ENCODE results near the gene NRK. TPM values are rescaled to one million over a fixed set of nuclear protein-coding genes. Genes with fewer than 3 reads are reported as not detected.
"Not testable (repeated sequence)": the region's sequence is repeated elsewhere in the genome, so short reads cannot be mapped to it uniquely, and the experiment has no call there.

NRK gene
- total and polyA plus RNA-seq, 2 experiments from 2014 or later: not detected

DNA sequence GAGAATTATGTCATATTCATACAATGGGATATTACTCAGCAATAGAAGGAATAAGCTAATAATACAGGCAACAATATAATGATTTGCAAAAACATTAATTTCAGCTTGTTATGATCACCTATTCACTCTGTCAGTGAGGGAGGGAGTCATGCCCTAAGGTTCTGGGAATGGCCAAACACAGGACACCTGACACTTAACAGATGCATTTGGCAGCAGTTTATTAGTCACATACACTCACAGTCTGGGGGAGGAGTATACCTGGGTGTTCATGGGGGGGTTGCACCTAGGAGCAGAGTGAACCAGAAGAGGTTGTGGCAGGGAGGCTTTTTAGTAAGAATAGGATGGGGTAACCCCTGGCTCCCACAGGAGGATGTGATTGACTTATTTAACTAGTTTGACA is 177.9 kb downstream of the NRK start:
- no peaks in the 10 kb centered on the region for H3K4me1 ChIP-seq (ENCODE audit: insufficient read depth)
- H3F3A ChIP-seq (ENCODE audit: insufficient read depth): no peaks in the 10 kb centered on the region
- no peaks in the 10 kb centered on the region for H3K9me2 ChIP-seq (ENCODE audit: insufficient read depth)
- H3K4me2 ChIP-seq (ENCODE audit: unreplicated experiment): no peak overlapping the region
- H3K9ac ChIP-seq: no peak overlapping the region
- in situ Hi-C loops (cut with MboI): no loop called here
- no peak overlapping the region for H3K27ac ChIP-seq
- TF ChIP-seq EZH2 (IDR thresholded peaks at IDR 0.05; ENCODE audit: insufficient read depth, poor library complexity, severe bottlenecking) (no peak), EZH2phosphoT487 (IDR thresholded peaks at IDR 0.05; ENCODE audit: insufficient read depth, low read depth) (no peak)
- H3K36me3 ChIP-seq (ENCODE audit: low read depth): no peaks in the 10 kb centered on the region
- H3K4me3 ChIP-seq: no peak overlapping the region
- no peaks in the 10 kb centered on the region for H3K79me2 ChIP-seq (ENCODE audit: insufficient read depth)
- no peaks in the 10 kb centered on the region for H3K9me3 ChIP-seq (ENCODE audit: low read depth)
- no peaks in the 10 kb centered on the region for H3K27me3 ChIP-seq (replicated peaks; ENCODE audit: insufficient read depth)
- no peaks in the 10 kb centered on the region for H4K20me1 ChIP-seq (ENCODE audit: insufficient read depth)
- DNase-seq: no peak
- no peak overlapping the region for H2AFZ ChIP-seq

DNA sequence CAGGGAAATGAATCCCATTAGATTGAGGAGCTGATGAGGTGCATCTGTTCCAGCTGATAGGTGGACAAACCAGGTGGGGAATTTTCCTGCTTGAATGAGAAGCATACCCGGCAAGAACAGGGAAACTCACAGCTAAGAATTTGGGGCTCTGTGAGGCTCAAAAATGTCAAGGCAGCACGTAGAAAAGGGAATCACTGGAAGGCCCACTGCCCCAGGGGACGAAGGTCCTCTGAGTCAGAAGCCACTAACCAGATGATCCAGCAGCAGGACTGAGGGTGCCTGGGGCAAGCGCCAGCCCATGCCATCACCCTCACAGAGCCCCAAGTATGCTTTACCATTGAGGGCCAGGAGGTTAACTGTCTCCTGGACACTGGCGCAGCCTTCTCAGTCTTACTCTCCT is 178.3 kb downstream of the NRK start:
- H3F3A ChIP-seq (ENCODE audit: insufficient read depth); H3K27me3 ChIP-seq (replicated peaks; ENCODE audit: insufficient read depth); H3K9me3 ChIP-seq (ENCODE audit: low read depth); H3K79me2 ChIP-seq (ENCODE audit: insufficient read depth); H3K36me3 ChIP-seq (ENCODE audit: low read depth); H4K20me1 ChIP-seq (ENCODE audit: insufficient read depth); H3K4me1 ChIP-seq (ENCODE audit: insufficient read depth); H3K27ac ChIP-seq; DNase-seq; H3K9ac ChIP-seq; H3K9me2 ChIP-seq (ENCODE audit: insufficient read depth); H3K4me2 ChIP-seq (ENCODE audit: unreplicated experiment); in situ Hi-C loops (cut with MboI); H2AFZ ChIP-seq; H3K4me3 ChIP-seq: not testable (repeated sequence)
- WGBS, 2 experiments (ENCODE audit: low coverage in 1 of 2, low lambda C conversion rate in 2 of 2, missing lambda C conversion rate in 2 of 2): 7 to 21% methylated on average over 2 to 3 of the region's 5 CpGs

DNA sequence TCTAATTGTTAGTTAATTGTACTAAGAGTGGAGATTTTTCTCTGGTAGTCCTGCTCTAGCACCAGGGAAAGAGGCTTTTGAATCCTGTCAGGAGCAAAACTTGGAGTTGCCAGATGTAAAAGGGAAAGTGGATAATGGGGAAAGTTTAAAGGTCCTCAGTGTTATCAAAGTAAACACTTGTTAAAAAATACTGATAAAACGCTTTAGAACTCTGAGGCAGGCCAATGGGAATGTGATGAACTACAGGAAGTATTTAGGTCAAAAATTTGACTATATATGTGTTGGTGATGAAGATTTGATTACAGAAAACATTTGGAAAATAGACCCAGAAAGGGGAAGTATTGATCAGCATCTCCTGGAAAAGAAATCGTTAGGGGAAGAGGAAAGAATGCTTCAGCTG is 183.3 kb downstream of the NRK start:
- in situ Hi-C loops (cut with MboI): no loop called here
- Histone ChIP-seq H3K9me3 (ENCODE audit: low read depth) (no peaks in the 10 kb centered on the region), H3K36me3 (ENCODE audit: low read depth) (no peaks in the 10 kb centered on the region), H3K9ac (no peak overlapping the region), H4K20me1 (ENCODE audit: insufficient read depth) (no peaks in the 10 kb centered on the region), H3K4me3 (no peak overlapping the region), H3K27ac (no peak overlapping the region), H3K4me1 (ENCODE audit: insufficient read depth) (no peaks in the 10 kb centered on the region), H3K9me2 (ENCODE audit: insufficient read depth) (no peaks in the 10 kb centered on the region), H3K27me3 (replicated peaks; ENCODE audit: insufficient read depth) (no peaks in the 10 kb centered on the region), H2AFZ (no peak overlapping the region), H3K4me2 (ENCODE audit: unreplicated experiment) (no peak overlapping the region), H3F3A (ENCODE audit: insufficient read depth) (no peaks in the 10 kb centered on the region), H3K79me2 (ENCODE audit: insufficient read depth) (no peaks in the 10 kb centered on the region)
- DNase-seq: no peak
- 14 to 18% methylated on average over 2 of the region's 2 CpGs for WGBS, 2 experiments (ENCODE audit: low coverage in 1 of 2, low lambda C conversion rate in 2 of 2, missing lambda C conversion rate in 2 of 2)
- TF ChIP-seq EZH2 (IDR thresholded peaks at IDR 0.05; ENCODE audit: insufficient read depth, poor library complexity, severe bottlenecking) (no peak), EZH2phosphoT487 (IDR thresholded peaks at IDR 0.05; ENCODE audit: insufficient read depth, low read depth) (no peak)

DNA sequence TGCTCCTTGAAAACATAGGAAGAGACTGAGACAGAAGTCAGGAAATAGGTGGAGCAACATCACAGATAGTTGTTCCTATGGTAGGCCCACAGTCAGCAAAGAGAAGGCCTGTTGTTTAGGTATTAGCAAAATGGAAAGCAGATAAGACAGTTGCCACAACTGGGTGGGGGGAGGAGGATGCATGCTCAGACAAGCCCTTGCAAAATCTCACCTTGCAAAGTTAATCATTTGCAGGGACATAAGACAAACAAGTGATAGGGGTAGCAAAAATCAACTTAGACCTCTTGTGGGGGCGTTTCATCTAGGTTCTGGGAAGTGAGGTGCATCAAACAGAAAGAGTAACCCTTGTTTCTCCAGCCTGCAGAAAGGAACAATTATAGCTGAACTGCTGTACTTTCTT is 185.5 kb downstream of the NRK start:
- WGBS, 2 experiments (ENCODE audit: low coverage in 1 of 2, low lambda C conversion rate in 2 of 2, missing lambda C conversion rate in 2 of 2): 0% methylated on average over 1 of the region's 1 CpG
- no peaks in the 10 kb centered on the region for H3K79me2 ChIP-seq (ENCODE audit: insufficient read depth)
- no peaks in the 10 kb centered on the region for H3K4me1 ChIP-seq (ENCODE audit: insufficient read depth)
- no peak overlapping the region for H3K4me3 ChIP-seq
- no peaks in the 10 kb centered on the region for H3K9me2 ChIP-seq (ENCODE audit: insufficient read depth)
- H3K4me2 ChIP-seq (ENCODE audit: unreplicated experiment): no peak overlapping the region
- no peaks in the 10 kb centered on the region for H3K9me3 ChIP-seq (ENCODE audit: low read depth)
- TF ChIP-seq EZH2 (IDR thresholded peaks at IDR 0.05; ENCODE audit: insufficient read depth, poor library complexity, severe bottlenecking) (no peak), EZH2phosphoT487 (IDR thresholded peaks at IDR 0.05; ENCODE audit: insufficient read depth, low read depth) (no peak)
- H3K27me3 ChIP-seq (replicated peaks; ENCODE audit: insufficient read depth): no peaks in the 10 kb centered on the region
- H4K20me1 ChIP-seq (ENCODE audit: insufficient read depth): no peaks in the 10 kb centered on the region
- H3K36me3 ChIP-seq (ENCODE audit: low read depth): no peaks in the 10 kb centered on the region
- H3F3A ChIP-seq (ENCODE audit: insufficient read depth): no peaks in the 10 kb centered on the region
- in situ Hi-C loops (cut with MboI): no loop called here
- H3K9ac ChIP-seq: no peak overlapping the region
- H3K27ac ChIP-seq: no peak overlapping the region
- DNase-seq: no peak
- no peak overlapping the region for H2AFZ ChIP-seq

Other genes starting within 250 kb of the NRK start
- gene SERPINA7, start 216.2 kb downstream of the NRK start, total RNA-seq (2014; rRNA removed; shearing (Covaris generic)): not detected in 2 replicates
- not detected in 2 replicates for gene SERPINA7, start 216.2 kb downstream of the NRK start, polyA plus RNA-seq (2016; fragmentation: Nextera tagmentation; extraction: Ambion mirVana)